Activated T-helper 2 cell treated with anti-CD3 and anti-CD28 coated beads, Interferon-gamma antibody, Interleukin-2, Interleukin-4, amounts not matched to agents 10 μg/mL and 5 μg/mL and 100 μg/mL, durations not matched to agents 14 hours and 24 hours and 36 hours (primary cell): ENCODE measurements around the gene FGD2. TPM values are rescaled to one million over a fixed set of nuclear protein-coding genes. Genes with fewer than 3 reads are reported as not detected.

Source experiments
- total RNA-seq: library from RNA; stranded (reverse); gene quantifications from 2 replicates; pipeline ENCODE4 v1.2.3, GENCODE V29; 2022

Gene FGD2
- total RNA-seq, 1 donor from 2014 or later = 0.64 TPM

Other genes starting within 250 kb of the FGD2 start
- gene CPNE5, start 166.2 kb upstream of the FGD2 start, total RNA-seq = 2.0 and 2.1 TPM in 2 replicates
- gene PPIL1, start 130.9 kb upstream of the FGD2 start, total RNA-seq = 52.4 and 54.8 TPM in 2 replicates
- 28.4 and 29.9 TPM in 2 replicates for gene C6orf89, start 119.7 kb upstream of the FGD2 start, total RNA-seq
- gene PI16, start 50.9 kb upstream of the FGD2 start, total RNA-seq = not detected in 2 replicates
- 117 and 119 TPM in 2 replicates for gene MTCH1, start 19.5 kb upstream of the FGD2 start, total RNA-seq
- 151 and 161 TPM in 2 replicates for gene PIM1, start 164.5 kb downstream of the FGD2 start, total RNA-seq